Myocyte (in vitro differentiated cells): Measurements from ENCODE around the gene TTN. TPM values are rescaled to one million over a fixed set of nuclear protein-coding genes. Genes with fewer than 3 reads are reported as not detected.
"Not testable (repeated sequence)": the region's sequence is repeated elsewhere in the genome, so short reads cannot be mapped to it uniquely, and the experiment has no call there.

Experiments used
- DNase-seq: peaks from one replicate; pipeline ENCODE4 v3.0.0-alpha.2; 2012; ENCODE audit warnings: low read depth
- total RNA-seq: library from RNA; depleted of rRNA; stranded (reverse); fragments of >200 nt; gene quantifications from 2 replicates; pipeline ENCODE4 v1.2.3, GENCODE V29; 2014

The TTN gene
- total RNA-seq, 1 donor from 2014 or later = 1,448 TPM

DNA sequence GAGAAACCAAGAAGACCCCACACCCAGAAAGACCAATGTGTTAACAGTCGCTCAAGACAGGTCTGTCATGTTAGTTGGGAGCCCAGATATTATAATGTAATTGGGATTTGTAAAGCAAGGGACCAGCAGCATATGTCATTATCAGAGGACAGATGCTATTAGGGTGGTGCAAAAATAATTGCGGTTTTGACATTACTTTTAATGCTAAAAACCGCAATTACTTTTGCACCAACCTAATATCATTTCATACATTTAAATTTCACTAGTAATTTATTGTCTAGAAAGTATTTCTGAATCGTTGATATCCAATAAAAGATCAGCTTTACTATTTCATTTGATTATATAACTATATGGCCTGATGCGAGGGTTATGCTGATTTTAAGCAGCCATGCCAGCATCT, 131.2 kb downstream of the TTN start:
- no peak for DNase-seq

- no peak for DNase-seq
Measured at GRCh38 chr2:178674122-178674521, 133.1 kb downstream of the TTN start.

- no peak for DNase-seq
Measured at GRCh38 chr2:178666458-178666857, 140.8 kb downstream of the TTN start.

DNA sequence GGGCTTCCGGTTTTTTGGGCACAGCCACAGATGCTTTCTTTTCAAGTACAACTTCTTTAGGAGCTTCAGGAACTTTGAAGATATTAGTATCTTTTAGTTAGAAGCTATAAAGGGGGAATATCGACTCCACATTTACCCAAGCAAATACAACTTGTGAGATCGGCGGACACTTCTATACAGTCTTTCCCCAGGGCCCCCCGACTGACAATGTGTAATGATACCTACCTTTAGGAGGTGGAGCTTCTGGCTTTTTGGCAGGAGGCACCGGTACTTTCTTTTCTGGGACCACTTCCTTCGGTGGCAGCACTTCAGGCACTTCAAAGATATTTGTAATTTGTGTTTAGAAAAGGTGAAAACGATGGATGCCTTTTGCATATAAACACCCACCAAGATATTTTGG, 148.7 kb downstream of the TTN start:
- not testable (repeated sequence) for DNase-seq

- peak; percentile 22 for DNase-seq
Measured at GRCh38 chr2:178650554-178650953, 156.7 kb downstream of the TTN start.

DNA sequence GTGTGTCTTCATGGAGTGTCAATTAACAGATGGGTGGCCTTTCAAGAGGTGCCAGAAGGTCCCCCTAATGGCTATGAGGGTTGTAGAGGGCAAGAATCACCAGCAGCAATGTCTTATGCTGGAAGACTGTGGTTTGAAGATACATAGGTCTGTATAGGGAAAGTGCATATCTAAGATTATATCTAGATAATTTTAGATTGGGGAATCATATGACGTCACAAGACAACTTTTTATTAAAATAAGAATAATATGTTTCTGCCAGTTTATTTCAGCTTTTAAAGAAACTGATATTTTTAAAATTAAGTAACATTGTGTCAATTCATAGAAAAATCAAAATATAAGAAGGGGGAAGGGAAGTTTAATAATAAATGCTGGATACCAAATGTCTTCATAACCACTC, 162.3 kb downstream of the TTN start:
- no peak for DNase-seq

DNA sequence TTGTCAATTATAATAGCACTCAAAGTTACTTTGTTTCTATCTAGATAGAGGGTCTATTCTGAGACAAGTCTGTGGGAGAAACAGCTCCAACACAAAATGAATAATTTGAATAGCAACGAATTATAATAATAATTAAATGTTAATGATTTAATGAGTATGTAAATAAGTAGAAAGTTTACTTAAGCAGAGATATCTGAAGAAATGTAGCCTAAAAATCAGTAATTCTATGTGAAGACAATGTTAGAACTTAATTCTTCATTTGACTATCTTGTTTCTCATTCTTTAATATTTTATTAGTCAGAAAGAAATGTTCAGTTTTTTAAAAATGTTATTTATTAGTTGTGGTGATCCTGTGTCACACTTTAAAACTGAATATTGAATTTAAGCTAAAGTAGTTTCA, 165.7 kb downstream of the TTN start:
- no peak for DNase-seq

- DNase-seq = no peak
Measured at GRCh38 chr2:178635897-178636296, 171.3 kb downstream of the TTN start.

GRCh38 chr2:178632729-178633128, 174.5 kb downstream of the TTN start:
- DNase-seq = peak; percentile 21

- DNase-seq = no peak
Measured at GRCh38 chr2:178630581-178630980, 176.6 kb downstream of the TTN start.

- no peak for DNase-seq
Measured at GRCh38 chr2:178629463-178629862, 177.8 kb downstream of the TTN start.

- peak; percentile 83 for DNase-seq
Measured at GRCh38 chr2:178628605-178629004, 178.6 kb downstream of the TTN start.

- no peak for DNase-seq
Measured at GRCh38 chr2:178627401-178627800, 179.8 kb downstream of the TTN start.

DNA sequence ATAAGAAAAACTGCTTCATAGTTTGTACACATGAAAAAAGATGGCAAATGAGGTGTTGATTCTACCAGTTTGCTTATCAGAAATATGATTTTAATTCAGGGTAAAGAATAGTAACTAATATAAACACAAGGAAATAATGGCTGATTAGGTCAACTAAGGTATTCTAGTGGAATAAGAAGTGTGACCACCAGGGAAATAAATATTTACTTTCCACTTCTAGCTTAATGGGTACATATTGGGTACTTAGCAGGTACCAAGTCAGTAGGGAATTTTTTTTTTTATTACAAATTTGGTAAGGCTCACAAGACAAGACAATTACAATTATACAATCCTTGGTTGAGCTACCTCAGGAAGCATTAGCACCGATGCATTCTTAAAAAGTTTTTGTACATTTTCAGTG, 191.3 kb downstream of the TTN start:
- no peak for DNase-seq

GRCh38 chr2:178602901-178603300, 204.3 kb downstream of the TTN start:
- DNase-seq = no peak

DNA sequence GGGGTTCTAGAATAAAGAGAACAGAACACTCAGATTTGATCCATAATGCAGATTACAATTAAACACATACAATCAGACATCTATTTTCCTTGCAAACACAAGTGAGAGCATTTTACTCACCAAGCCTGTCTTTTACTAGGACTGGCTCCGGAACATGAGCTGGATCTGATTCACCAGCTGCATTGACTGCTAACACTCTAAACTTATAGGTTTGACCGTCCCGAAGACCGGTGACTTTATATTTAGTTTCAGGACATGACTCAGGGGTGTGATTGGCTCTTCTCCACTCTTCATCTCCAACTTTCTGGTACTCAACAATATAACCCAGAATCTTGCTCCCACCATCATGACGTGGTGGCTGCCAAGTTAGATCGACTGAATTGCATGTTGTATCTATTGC, 214.6 kb downstream of the TTN start:
- no peak for DNase-seq

- no peak for DNase-seq
Measured at GRCh38 chr2:178589335-178589734, 217.9 kb downstream of the TTN start.

DNA sequence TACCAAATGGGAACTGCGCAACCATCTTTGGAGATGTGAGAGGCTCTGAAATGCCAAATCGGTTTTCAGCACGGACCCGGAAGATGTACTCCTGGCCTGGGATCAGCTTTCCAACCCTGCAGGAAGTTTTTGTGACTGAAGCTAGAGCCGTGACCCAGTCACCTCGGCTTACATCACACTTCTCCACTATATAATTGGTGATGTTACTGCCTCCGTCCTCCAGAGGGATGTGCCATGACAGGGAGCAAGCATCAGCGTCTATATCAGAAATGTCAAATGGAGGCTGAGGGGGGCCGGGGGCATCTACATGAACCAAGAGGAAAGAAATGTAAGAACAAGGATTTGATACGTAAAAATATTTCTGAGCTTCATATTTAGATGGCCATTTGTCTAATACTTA, 222.6 kb downstream of the TTN start:
- no peak for DNase-seq

DNA sequence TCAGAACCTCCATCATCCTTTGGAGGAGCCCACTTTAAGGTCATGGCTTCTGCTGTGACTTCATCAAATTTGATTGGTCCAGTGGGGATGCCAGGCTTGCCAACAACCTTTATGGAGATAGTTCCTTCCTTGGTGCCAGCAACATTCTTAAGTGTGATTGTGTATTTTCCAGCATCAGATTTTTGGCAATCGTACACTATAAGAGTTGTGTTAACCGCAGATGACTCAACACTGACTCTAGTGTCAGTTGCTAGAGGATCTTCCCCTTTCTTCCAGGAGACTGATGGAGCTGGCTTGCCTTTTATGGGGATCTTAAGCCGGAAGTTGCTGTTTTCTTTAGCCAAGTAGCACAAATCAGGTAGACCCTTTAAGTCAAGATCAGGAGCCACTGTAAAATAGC, 228.2 kb downstream of the TTN start:
- no peak for DNase-seq

- DNase-seq = no peak
Measured at GRCh38 chr2:178574789-178575188, 232.4 kb downstream of the TTN start.

- DNase-seq = no peak
Measured at GRCh38 chr2:178568227-178568626, 239.0 kb downstream of the TTN start.

DNA sequence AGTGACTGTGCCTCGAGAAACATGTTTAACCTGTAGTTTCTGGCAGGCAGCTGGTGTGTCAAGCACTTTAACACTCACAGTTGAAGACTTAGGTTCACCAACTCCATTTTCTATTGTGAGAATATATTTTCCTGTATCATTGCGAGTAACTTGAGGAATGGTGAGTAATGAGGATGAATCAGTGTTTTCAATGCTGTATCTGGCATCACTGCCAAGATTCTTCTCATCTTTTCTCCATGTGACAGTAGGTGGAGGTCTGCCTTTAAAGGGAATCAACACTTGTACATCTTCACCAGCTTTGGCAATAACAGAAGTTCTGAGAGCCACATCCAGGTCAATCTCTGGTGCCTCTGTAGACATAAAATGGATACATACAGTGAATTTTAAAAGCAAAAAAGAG, 254.2 kb downstream of the TTN start:
- DNase-seq = peak; percentile 53

DNA sequence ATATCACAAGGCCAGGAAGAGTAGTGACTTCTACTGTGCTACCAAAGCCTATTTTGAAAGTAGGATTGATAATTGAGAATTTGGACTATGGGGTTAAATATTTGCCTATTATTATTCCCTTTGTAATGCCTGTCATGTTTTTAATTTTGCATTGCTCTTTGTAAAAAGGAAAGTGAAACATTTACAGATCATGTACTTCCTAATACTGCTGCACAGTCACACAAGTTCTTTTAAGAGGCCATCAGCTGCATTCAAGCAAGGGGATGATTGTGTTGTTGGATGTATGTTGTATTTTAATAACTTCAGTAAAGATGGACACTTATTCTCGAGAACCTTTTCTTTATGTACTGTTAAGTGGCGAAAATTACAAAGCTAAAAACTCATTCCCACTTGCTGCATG, 256.9 kb downstream of the TTN start:
- no peak for DNase-seq

DNA sequence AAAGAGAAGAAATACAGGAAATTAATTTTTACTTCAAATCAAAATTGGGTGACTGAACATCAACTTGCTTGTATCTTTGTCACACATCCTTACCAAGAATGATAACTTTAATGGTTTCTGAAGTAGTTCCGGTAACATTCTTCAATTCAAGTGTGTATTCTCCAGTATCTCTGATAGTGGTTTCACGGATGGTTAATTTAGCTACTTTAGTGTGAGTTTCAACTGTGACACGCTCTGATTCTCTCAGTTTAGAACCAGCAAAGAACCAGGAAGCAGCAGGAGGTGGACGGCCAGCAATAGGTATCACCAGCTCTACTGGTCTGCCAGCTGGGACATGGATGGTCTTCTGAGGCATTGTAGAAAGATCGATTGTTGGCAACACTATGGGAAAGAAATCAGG, 264.7 kb downstream of the TTN start:
- DNase-seq = no peak
